GM21423 (cell line): ENCODE results near the gene MGAT5.

Experiments used
- ATAC-seq: cut with Tn5 transposase; IDR thresholded peaks from one replicate; pipeline ENCODE4 v1.9.1; 2021; ENCODE audit warnings: mild to moderate bottlenecking, moderate library complexity; ENCODE audit not compliant: unreplicated experiment

Gene MGAT5

DNA sequence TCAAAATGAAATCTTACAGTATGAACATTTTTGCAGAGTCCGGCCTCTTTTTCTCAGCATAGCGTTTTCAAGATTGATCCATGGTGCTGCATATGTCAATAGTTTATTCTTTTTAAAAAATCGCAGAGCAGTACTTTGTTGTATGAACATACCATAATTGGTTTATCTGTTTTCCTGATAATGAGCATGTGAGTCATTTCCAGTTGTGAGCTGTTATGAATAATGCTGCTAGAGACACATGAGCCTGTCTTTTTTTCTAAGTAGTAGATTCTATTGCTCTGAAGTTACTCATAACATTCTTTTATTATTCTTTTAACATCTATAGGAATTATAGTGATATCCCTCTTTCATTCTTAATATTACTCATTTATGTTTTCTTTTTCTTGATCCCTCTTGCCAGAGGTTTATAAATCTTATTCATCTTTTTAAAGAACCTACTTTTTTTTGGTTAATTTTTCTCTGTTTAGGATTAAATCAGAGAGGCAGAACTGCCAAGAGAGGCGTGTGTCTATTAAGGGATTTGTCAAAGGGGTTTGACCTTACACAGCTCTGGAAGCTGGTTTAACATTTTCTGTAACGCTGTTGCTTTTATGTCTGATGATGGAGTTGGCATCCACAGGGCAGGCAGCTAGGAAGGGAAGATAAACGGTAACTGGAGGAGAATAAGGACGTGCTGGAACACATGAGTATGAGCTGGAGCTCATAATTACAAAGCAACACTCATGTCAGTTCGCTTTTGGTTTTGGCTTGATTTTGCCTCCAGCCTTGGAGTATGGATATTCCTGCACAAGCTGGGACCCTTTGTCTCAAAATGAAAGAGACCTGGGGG, 47.4 kb downstream of the MGAT5 start:
- no peak for ATAC-seq

DNA sequence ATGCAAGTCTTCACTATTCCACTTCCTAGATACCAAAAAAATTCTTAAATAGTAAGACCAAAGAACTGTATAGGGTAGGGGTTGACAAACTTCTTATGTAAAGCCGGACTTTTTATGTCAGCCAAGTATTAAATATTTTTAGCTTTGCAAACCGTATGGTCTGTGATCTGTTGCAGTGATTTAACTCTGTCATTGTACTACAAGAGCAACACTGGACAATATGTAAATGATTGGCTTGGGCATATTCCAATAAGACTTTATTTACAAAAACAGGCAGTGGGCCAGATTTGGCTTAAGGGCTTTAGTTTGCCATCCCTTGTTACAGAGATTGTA, 48.0 kb downstream of the MGAT5 start:
- no peak for ATAC-seq

DNA sequence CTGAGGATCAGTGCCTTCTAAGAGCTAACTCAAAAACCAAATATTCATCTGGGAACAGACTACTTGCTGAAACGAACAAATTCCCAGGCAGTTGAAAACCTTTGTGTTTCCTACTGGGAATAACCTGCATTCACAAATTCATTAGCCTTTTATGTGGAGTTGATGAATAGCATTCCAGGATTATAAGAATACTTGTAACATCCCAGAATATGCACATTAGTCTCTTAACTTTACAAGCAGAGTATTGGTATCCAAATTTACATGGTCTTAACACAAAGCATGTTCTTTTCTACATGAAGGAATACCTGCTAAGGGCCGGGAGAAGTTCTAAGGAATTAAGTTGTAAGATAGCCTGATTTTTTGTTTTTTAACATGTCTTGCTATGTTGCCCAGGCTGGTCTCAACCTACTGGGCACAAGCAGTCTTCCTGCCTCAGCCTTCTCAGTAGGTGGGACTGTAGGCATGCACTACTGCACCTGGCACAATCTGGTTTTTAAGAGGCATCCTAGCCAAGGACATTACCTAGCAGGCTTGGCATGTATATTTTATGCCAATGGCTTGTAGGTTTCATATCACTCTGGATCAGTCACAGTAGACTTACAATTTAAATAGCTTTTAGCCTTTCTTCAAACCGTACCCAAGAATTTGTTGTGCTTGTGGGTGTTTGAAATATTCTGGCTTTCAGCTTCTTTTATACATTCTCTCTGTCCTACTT, 50.7 kb downstream of the MGAT5 start:
- no peak for ATAC-seq

DNA sequence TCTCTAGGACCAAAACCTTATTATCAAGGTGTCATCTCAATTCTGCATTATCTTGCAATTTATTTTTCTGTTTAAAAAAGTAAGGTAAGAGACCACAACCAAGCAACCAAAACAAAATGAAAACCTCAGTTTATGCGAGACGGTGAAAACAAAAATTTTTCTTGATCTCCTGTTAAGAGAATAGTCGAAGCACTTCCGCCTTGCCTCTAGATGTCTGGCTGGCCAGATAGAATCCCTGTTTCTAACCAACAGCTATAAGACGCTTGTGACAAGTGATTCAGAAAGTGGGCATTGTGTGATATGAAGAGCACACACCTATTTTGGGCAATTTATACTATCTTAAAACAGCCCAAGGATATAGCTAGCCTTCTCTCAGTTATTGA, 51.2 kb downstream of the MGAT5 start:
- no peak for ATAC-seq

DNA sequence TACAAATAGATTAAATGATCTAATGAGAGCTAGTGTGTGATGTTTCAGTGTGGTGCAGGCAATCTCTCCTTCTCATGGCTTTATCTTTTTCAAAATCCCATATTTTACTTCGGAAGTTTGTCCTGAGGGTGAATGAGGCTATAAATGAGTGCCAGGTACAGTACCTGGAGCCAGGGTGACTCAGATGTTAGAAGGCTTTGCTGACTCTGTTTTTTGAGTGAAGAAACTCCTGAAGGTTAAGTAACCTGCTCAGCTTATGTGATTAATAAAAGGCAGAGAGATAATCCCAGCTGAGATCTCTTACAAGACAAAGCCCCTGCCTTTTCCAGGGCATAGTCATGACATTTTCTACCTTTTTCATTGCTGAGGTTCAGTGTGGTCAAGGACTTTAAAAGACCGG, 52.6 kb downstream of the MGAT5 start:
- no peak for ATAC-seq

DNA sequence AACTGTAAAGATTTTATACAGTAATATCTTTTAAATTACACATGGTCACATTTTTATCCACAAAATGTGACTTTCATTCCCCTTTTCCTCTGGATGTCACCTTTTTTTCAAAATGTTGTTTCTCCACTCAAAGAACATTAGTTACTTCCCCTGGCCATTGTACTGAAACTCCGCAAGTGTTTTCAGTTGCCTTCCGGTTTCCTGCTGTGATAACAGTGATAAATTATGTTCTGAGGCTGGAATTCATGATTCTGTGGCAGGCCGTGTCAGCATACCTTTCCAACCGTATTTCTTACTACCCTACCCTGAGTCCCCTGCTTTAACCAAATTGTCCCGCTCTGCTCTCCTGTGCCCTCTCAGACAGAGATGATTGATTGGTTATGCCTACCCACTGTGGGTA, 53.5 kb downstream of the MGAT5 start:
- no peak for ATAC-seq

DNA sequence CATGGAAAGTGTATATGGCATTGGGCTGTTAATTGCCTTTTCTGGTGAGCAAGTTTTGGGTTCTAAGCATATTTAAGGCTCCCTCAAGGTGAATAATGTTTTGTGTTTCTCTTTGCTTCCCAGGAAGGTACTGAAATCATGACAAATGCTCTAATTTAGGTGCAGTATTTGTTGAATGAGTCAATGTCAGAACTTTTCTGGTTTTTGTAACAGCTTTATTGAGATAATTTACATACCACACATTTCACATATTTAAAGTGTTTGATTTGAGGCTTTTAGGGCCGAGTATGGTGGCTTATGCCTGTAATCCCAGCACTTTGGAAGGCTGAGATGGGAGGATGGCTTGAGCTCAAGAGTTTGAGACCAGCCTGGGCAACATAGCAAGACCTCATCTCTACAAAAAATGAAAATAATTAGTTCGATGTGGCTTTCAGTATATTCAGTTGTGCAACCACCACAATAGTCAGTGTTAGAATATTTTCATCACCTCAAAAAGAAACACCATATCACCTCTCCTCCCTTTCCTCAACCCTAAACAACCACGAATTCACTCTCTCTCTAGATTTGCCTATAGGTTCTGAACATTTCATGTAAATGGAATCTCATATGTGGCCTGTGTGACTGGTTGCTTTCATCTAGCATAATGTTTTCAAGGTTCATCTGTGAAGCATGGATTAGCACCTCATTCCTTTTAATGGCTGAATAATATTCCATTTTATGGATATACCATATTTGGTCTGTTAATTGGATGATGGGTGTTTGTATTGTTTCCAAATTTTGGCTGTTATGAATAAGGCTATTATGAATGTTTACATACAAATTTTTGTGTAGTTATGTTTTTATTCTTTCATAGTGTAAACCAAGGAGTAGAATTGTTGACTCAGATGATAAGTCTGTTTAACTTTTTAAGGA, 54.9 kb downstream of the MGAT5 start:
- ATAC-seq = no peak

DNA sequence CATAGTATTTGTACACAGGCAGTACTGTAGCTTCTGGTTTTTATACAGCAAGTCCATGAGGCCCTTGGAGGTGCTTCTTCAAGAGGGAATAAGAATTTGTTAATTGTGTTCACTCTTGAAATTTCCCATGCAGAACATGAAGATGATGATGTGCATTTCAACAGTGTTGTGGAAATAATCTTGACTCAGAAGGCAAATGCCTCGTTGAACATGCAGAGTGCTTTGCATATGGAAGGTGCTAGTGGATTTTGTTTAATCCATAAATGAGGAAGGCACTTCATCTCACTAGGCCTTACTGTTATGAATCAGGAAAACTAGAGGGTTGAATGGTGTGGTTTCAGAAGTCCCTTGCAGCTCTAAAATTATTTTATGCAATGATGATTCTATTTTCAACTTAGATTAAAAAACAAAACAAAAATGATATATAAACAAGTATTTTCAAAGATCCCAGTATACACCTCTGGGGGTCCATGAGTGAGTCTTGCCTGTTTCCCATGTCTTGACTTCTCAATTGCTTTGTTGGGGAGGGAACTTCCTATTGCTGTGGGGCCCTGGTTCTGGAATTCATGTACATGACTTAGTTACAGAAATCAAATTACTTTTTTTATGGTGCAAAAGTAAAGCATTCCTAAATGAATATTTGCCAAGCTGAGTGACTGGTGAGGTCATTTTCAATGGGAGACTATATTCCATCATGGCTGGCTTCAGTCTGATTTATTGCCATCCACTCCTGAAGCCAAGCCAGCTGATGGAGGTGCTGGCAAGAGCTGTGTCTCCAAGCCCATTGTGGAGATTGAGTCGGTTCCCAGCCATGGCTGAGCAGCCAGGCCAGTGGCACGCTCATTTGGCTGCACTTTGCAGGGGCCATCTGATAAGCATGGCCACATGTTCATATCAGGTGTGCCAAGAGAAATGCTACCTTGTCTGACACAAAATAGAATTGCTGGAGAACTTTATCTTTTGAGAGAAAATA, 56.5 kb downstream of the MGAT5 start:
- no peak for ATAC-seq

DNA sequence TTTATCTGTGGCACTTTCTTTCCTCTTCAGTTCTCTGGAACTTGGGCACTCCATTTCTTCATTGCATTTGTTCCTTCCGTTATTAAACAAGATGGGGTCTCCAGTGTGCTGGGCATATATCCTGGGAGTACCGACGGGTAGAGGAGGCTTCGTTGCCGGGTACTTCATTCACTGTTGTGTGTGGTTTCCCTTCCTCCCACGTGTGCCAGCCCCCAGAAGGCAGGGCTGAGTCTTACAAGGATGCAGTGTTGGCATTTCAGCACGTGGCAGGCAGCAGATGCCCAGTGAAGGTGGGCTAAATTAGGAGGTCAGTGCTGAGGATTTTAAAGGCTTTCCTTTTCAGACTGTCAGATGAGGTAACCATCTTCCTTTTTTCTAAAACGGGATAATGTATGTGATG, 58.6 kb downstream of the MGAT5 start:
- no peak for ATAC-seq

DNA sequence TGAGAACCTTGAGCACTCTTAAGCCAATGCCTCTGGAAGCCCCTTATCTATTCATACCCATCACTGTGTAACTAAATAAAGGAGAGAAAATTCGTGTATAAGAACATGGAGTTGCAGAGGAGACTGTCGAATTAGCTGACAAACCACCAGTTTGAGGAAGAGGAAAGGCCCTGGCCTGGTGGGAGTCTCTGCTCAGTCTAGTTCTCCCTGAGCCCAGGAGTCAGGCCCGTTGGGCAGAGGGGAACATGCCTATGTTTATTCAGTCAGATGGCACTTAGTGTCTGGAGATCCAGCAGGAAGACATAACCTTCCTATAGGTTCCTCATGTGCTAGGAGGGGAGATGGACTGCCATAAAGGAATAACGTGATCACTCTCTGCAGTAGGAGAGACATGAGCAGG, 60.3 kb downstream of the MGAT5 start:
- ATAC-seq = no peak

DNA sequence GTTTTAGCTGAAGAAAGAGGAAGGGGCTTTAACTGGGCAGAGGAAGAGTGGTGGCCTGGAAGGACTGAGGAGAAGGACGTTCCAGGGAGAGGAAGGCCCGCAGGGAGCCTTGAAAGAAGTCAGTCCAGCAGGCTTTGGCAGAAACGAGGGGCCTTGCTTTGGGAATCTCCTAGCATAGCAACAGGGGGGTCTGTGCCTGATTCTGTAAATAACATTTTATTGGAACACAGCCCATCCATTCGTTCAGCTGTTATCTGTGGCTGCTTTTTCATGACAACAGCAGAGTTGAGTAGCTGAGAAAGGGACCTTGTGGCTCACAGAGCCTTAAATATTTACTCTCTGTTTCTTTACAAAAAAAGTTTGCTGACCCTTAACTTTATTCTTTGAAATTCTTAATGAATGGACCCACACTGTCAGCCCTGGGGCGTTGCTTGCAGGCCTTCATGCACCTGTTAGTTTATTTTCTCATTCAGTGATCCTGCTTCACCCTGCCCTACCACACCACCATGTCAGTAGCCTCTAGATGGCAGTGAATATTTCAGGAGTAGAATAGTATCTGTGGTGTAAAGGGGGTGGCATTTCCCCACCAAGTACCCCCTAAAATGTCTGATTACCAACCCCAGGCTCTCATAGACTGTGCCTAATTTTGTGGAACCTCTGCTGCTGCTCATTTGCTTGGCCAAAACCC, 61.0 kb downstream of the MGAT5 start:
- no peak for ATAC-seq

DNA sequence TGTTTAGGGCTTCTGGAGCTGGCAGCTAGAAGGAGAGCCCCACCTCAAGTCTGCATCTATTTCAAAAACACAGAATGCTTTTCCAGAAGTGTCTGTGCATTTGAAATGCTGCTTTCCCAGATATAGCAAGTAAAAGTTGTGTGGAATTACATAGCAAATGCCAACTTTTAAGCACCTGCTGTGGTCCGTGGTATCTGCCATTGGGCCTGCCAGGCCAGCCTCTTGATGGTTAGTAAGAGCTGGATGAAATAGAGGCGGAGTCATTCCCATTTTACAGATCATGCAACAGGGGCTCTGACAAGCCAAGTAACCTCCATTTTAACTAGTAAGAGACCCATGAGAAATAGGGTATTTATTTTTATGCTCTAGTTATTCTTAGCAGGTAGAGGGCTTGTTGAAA, 61.6 kb downstream of the MGAT5 start:
- no peak for ATAC-seq

DNA sequence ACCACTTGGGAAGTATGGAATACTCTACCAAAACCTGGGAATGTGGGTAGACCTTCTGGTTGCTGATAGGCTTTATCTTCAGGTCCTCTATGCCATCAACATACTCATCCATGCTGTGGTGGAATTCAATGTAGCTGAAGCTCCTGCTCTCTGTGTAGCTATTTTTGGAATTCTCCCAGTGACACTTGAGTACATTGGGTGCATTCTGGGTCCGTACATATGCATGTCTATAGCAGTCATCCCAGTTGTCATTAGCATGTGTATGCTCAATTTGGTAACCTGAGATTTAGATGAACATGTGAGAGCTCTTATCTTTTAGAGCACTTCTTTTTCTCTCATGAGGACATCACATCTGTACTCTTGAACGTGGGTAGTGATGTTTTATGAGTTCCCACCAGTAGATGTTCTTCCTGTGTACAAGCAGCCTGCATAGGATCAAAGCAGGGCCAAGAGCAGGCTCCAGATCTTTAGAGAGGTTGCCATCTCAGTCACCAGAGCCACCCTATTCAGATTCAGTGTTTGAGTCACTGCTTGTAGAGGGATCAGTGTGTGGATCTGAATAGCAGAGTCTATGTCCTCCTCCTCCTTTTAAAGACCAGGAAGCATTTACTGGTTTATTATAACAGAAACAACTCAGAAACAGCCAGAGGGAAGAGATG, 65.9 kb downstream of the MGAT5 start:
- ATAC-seq = no peak

DNA sequence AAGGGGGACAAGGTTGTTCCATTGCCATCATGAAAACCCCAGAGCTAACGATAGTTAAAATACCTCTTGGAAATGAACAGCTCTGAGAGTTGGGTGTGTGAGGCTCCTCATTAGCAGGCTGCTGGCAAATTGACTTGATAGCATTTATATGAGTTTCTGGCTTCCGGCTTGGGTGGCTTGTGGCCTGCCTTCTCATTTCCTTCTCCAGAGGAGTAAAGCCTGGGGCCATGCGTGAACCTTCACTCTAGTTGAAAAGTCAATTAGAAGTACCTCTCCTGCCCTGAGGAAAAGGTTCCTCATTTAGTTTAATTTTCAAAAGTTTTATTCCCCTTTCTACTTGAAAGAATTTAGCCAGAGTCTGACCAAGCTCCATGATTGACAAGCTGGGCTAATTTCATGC, 67.1 kb downstream of the MGAT5 start:
- ATAC-seq = no peak

DNA sequence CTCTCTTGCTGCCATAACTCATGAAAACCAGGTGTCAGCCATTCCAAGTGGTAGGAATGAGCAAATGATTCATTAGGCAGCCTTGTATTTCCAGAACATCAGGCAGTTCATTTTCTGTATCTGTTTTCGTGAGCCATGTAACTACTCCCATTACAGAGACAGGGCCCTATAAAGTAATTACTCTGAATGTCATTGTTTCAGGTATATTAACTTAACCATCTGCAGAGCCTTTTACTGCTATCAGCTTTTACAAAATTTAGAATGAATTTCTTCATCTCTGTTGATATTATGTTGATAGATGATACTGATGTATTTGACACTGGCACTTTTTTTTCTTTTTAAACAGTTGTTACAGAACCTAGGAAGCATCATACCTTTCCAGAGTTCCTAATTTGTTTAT, 69.9 kb downstream of the MGAT5 start:
- ATAC-seq = no peak

DNA sequence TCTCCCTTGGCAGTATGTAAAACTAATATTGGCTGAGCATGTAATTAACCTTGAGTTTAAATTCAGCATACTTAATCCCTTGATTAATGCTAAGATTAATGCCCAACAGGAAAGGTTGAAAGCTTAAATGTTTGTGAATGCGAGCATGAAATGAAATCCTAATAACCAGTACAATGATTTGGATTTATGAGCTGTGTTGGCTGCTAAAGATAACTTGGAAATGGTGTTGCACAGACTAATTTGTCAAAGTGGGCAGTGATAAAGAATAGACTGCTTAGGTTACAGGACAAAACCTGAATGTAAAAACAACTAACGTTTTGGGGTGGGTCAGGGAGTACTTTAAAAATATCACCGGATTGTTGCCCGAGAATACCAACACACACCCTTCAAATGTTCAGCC, 70.6 kb downstream of the MGAT5 start:
- no peak for ATAC-seq

DNA sequence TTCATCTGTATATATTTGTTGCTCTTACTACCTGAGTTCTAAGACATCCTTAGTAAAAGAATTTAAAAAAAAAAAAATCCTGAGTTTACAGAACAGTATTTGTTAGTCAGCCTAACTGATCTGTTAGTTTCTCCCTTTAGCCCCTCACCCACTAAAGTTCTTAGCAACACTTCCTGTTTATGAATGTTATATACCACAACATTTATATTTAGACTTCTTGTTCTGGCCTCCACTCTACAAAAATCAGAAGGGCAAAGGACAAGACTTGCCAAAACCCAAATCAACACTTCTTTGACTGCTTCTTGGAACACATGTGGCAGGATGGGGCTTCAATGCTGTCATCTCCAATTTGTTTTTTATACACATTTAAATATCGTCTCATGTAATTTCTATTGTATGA, 71.1 kb downstream of the MGAT5 start:
- no peak for ATAC-seq

DNA sequence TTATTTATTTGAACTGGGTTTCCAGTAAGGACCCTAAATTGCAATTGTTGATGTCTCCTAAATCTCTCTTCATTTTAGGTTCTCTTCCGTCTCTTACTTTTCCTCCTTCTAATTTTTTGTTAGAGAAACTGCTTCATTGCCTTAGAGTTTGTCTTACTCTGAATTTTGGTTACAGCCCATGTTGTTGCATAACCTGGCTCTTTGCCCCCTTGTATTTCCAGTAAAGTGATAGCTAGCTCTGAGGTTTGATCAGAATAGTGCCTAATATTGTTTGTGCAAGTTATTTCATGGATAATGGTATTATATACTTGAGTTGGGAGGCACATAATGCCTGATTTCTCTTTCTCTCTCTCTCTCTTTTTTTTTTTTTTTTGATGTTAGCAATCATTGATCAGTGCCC, 71.8 kb downstream of the MGAT5 start:
- ATAC-seq = no peak

DNA sequence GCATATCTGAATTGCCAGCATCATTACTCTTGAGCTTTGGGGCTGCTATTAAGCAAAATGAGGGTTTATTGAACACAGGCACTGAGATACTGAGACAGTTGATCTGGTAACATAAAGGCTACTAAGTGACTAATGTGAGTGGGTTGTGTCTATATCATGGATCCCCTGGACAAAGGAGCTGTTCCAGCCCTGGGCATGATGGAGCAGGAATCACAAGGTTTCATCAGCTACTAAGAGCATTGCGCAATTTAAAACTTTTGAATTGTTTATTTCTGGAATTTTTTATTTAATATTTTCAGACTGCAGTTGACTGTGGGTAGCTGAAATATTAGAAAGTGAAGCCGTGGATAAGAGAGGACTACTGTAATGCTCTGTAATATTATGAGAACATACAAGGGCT, 73.5 kb downstream of the MGAT5 start:
- ATAC-seq = no peak
